ENCODE results near the gene PARD3B.

GRCh38 chr2:205390866-205391265 lies 845.6 kb downstream of the PARD3B start:
- TF ChIP-seq CTCF (conservative IDR thresholded peaks at IDR 0.05; ENCODE audit: low read depth, low read length) (no peak), EZH2 (IDR thresholded peaks at IDR 0.05; ENCODE audit: low read length, unreplicated experiment) (no peak), EZH2phosphoT487 (IDR thresholded peaks at IDR 0.05; ENCODE audit: borderline replicate concordance, low read length) (no peak)

Data from PC-3 (cell line).